Measurements from ENCODE around the gene TSR1.

DNA sequence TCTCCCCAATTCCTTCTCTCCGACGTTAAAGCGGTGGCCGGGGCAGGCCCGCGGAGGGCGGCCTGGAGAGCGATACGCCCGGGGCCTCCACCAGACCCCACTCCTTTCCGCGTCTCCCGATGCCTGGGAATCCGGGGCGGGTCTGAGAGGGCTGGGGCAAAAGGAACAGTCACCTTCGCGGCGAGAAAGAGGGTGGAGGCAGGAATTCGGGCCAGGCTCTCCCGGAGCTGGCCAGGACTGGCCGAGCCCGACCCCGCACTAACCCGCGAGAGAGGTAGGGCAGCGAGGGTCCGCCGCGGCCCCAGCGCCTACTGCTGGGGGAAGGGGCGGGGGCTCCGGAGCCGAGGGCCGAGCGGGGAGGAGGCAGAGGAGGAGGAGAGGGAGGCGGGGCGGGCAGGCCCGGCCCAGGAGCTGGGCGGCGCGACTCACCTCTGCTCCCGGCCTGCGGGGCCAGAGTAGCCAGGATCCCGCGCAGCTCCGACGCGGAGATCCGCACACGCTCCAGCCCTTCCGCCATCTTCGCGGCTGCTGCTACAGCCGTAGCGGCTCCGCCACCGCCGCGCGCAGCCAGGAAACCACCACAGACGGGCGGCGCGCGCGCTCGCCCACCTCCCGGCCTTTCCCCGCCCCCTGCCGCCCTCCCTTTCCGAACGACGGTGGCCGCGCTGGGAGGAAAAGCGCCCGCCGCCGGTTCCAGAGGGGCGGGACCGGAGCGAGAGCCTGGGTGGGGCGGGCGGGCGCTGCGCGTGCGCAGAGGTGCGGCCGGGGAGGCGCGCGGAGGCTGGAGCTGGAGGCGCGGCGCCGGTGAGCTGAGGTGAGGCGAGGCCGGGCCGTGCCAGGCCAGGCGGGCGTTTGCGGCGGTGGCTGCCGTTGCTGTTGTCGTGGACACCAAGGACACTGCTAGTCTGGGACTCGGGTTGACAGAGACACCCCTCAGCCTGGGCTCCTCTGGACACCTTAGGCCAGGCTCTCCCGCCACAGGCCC, 32.8 kb downstream of the TSR1 start, which contains the start of the genes SMG6 and SRR:
- TF ChIP-seq, protein P1, sequence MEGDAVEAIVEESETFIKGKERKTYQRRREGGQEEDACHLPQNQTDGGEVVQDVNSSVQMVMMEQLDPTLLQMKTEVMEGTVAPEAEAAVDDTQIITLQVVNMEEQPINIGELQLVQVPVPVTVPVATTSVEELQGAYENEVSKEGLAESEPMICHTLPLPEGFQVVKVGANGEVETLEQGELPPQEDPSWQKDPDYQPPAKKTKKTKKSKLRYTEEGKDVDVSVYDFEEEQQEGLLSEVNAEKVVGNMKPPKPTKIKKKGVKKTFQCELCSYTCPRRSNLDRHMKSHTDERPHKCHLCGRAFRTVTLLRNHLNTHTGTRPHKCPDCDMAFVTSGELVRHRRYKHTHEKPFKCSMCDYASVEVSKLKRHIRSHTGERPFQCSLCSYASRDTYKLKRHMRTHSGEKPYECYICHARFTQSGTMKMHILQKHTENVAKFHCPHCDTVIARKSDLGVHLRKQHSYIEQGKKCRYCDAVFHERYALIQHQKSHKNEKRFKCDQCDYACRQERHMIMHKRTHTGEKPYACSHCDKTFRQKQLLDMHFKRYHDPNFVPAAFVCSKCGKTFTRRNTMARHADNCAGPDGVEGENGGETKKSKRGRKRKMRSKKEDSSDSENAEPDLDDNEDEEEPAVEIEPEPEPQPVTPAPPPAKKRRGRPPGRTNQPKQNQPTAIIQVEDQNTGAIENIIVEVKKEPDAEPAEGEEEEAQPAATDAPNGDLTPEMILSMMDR (conservative IDR thresholded peaks at IDR 0.05 in 1 of 2, IDR thresholded peaks at IDR 0.05 in 1 of 2; ENCODE audit: low read depth in 1 of 2, low read length in 2 of 2): no peak
- TF ChIP-seq EZH2 (IDR thresholded peaks at IDR 0.05; ENCODE audit: low read length, missing control alignments): no peak
